ENCODE measurements around the gene MBTPS1.

The MBTPS1 gene

GRCh38 chr16:84036131-84036530, 80.6 kb downstream of the MBTPS1 start:
- no peak for DNase-seq (ENCODE audit: low spot score)

GRCh38 chr16:84034516-84034915, 82.2 kb downstream of the MBTPS1 start:
- DNase-seq (ENCODE audit: low spot score) = no peak

GRCh38 chr16:84033251-84034195, 83.2 kb downstream of the MBTPS1 start:
- no peak for DNase-seq (ENCODE audit: low spot score)

GRCh38 chr16:84032458-84033178, 84.1 kb downstream of the MBTPS1 start:
- no peak for DNase-seq (ENCODE audit: low spot score)

GRCh38 chr16:84031556-84031955, 85.2 kb downstream of the MBTPS1 start:
- no peak for DNase-seq (ENCODE audit: low spot score)

- DNase-seq (ENCODE audit: low spot score) = no peak
Observed at GRCh38 chr16:84029297-84030047, 87.3 kb downstream of the MBTPS1 start.

- DNase-seq (ENCODE audit: low spot score) = no peak
Observed at GRCh38 chr16:84027625-84028024, 89.1 kb downstream of the MBTPS1 start.

- DNase-seq (ENCODE audit: low spot score) = no peak
Observed at GRCh38 chr16:84026606-84027005, 90.1 kb downstream of the MBTPS1 start.

GRCh38 chr16:84024854-84025253, 91.9 kb downstream of the MBTPS1 start:
- no peak for DNase-seq (ENCODE audit: low spot score)

GRCh38 chr16:84022644-84023043, 94.1 kb downstream of the MBTPS1 start:
- DNase-seq (ENCODE audit: low spot score) = no peak

- no peak for DNase-seq (ENCODE audit: low spot score)
Observed at GRCh38 chr16:84021488-84021887, 95.3 kb downstream of the MBTPS1 start.

GRCh38 chr16:84020353-84020752, 96.4 kb downstream of the MBTPS1 start:
- no peak for DNase-seq (ENCODE audit: low spot score)

- DNase-seq (ENCODE audit: low spot score) = no peak
Observed at GRCh38 chr16:84018710-84019109, 98.0 kb downstream of the MBTPS1 start.

- DNase-seq (ENCODE audit: low spot score) = no peak
Observed at GRCh38 chr16:84016477-84016876, 100.3 kb downstream of the MBTPS1 start.

- DNase-seq (ENCODE audit: low spot score) = no peak
Observed at GRCh38 chr16:84015399-84015798, 101.3 kb downstream of the MBTPS1 start.

- DNase-seq (ENCODE audit: low spot score) = no peak
Observed at GRCh38 chr16:84014570-84015327, 102.0 kb downstream of the MBTPS1 start.

- peak; percentile 98 for DNase-seq (ENCODE audit: low spot score)
Observed at GRCh38 chr16:84013787-84014569, 102.8 kb downstream of the MBTPS1 start.

GRCh38 chr16:84009282-84009681, 107.5 kb downstream of the MBTPS1 start:
- no peak for DNase-seq (ENCODE audit: low spot score)

- no peak for DNase-seq (ENCODE audit: low spot score)
Observed at GRCh38 chr16:84007965-84008364, 108.8 kb downstream of the MBTPS1 start.

- no peak for DNase-seq (ENCODE audit: low spot score)
Observed at GRCh38 chr16:84007520-84007919, 109.2 kb downstream of the MBTPS1 start.

- DNase-seq (ENCODE audit: low spot score) = no peak
Observed at GRCh38 chr16:84005391-84005790, 111.4 kb downstream of the MBTPS1 start.

Measured in SW480 (cell line).